Measurements from ENCODE around the gene PHTF2.

DNA sequence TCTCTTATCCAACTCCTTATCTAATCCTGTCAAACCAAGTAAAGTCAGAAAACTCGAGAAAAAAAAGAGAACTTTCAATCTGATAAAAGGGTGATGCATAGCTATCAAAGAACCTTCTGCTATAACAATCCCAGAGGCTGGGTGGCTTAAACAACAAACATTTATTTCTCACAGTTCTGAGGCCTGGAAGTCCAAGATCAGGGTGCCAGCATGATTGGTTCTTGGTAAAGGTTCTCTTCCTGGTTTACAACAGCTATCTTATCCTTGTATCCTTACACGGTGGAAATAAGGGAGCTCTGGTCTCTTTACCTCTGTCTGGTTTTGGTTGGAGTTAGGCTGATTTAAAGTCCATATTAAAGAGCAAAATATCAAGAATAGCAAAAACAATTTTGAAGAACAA, 131.9 kb downstream of the PHTF2 start:
- TF ChIP-seq POLR2A (IDR thresholded peaks at IDR 0.05; ENCODE audit: low read depth, low read length) (no peak), RFX5 (IDR thresholded peaks at IDR 0.05; ENCODE audit: low read depth, low read length) (no peak), CEBPB (IDR thresholded peaks at IDR 0.05; ENCODE audit: low read depth, low read length) (no peak), MAZ (IDR thresholded peaks at IDR 0.05; ENCODE audit: borderline replicate concordance, low read depth, low read length) (no peak), MAFK (IDR thresholded peaks at IDR 0.05; ENCODE audit: low read depth, low read length) (no peak), RAD21 (IDR thresholded peaks at IDR 0.05; ENCODE audit: low read length) (no peak), SMC3 (IDR thresholded peaks at IDR 0.05; ENCODE audit: low read depth, low read length) (no peak), BHLHE40 (IDR thresholded peaks at IDR 0.05; ENCODE audit: low read depth, low read length) (no peak)
- TF ChIP-seq, protein P1, sequence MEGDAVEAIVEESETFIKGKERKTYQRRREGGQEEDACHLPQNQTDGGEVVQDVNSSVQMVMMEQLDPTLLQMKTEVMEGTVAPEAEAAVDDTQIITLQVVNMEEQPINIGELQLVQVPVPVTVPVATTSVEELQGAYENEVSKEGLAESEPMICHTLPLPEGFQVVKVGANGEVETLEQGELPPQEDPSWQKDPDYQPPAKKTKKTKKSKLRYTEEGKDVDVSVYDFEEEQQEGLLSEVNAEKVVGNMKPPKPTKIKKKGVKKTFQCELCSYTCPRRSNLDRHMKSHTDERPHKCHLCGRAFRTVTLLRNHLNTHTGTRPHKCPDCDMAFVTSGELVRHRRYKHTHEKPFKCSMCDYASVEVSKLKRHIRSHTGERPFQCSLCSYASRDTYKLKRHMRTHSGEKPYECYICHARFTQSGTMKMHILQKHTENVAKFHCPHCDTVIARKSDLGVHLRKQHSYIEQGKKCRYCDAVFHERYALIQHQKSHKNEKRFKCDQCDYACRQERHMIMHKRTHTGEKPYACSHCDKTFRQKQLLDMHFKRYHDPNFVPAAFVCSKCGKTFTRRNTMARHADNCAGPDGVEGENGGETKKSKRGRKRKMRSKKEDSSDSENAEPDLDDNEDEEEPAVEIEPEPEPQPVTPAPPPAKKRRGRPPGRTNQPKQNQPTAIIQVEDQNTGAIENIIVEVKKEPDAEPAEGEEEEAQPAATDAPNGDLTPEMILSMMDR (conservative IDR thresholded peaks at IDR 0.05; ENCODE audit: low read depth, low read length): no peak

Measured in IMR-90 (cell line).